ENCODE results near the gene ATP8A2.
A peak's percentile ranks its signal among the peaks of the same experiment; 100 is the strongest.

Gene ATP8A2

GRCh38 chr13:25727810-25728209 is 356.0 kb downstream of the ATP8A2 start:
- peaks cover 5% of the 10 kb centered on the region for H3K4me1 ChIP-seq (ENCODE audit: insufficient read depth, poor library complexity, severe bottlenecking)
- H3K9me3 ChIP-seq (ENCODE audit: severe bottlenecking): no peaks in the 10 kb centered on the region
- no peak overlapping the region for H3K27ac ChIP-seq (ENCODE audit: poor library complexity, severe bottlenecking)
- TF ChIP-seq CTCF (IDR thresholded peaks at IDR 0.05; ENCODE audit: poor library complexity, severe bottlenecking): no peak
- no peak for DNase-seq (ENCODE audit: low spot score)
- H3K36me3 ChIP-seq (ENCODE audit: low read depth): no peaks in the 10 kb centered on the region
- no peak for ATAC-seq (ENCODE audit: low read depth)
- H3K27me3 ChIP-seq (ENCODE audit: insufficient read depth, poor library complexity, severe bottlenecking): no peaks in the 10 kb centered on the region
- H3K4me3 ChIP-seq (ENCODE audit: severe bottlenecking): no peak overlapping the region

GRCh38 chr13:25729201-25729600 is 357.4 kb downstream of the ATP8A2 start:
- Histone ChIP-seq H3K27ac (ENCODE audit: poor library complexity, severe bottlenecking) (no peak overlapping the region), H3K27me3 (ENCODE audit: insufficient read depth, poor library complexity, severe bottlenecking) (no peaks in the 10 kb centered on the region), H3K36me3 (ENCODE audit: low read depth) (no peaks in the 10 kb centered on the region), H3K9me3 (ENCODE audit: severe bottlenecking) (no peaks in the 10 kb centered on the region), H3K4me1 (ENCODE audit: insufficient read depth, poor library complexity, severe bottlenecking) (peaks cover 16% of the 10 kb centered on the region), H3K4me3 (ENCODE audit: severe bottlenecking) (no peak overlapping the region)
- ATAC-seq (ENCODE audit: low read depth) (no peak), DNase-seq (ENCODE audit: low spot score) (no peak)
- TF ChIP-seq CTCF (IDR thresholded peaks at IDR 0.05; ENCODE audit: poor library complexity, severe bottlenecking): no peak

GRCh38 chr13:25731037-25731436 is 359.3 kb downstream of the ATP8A2 start:
- no peak for ATAC-seq (ENCODE audit: low read depth)
- Histone ChIP-seq H3K4me3 (ENCODE audit: severe bottlenecking) (no peak overlapping the region), H3K27me3 (ENCODE audit: insufficient read depth, poor library complexity, severe bottlenecking) (no peaks in the 10 kb centered on the region), H3K36me3 (ENCODE audit: low read depth) (no peaks in the 10 kb centered on the region), H3K4me1 (ENCODE audit: insufficient read depth, poor library complexity, severe bottlenecking) (peaks cover 16% of the 10 kb centered on the region), H3K9me3 (ENCODE audit: severe bottlenecking) (no peaks in the 10 kb centered on the region), H3K27ac (ENCODE audit: poor library complexity, severe bottlenecking) (no peak overlapping the region)
- DNase-seq (ENCODE audit: low spot score): no peak
- no peak for TF ChIP-seq CTCF (IDR thresholded peaks at IDR 0.05; ENCODE audit: poor library complexity, severe bottlenecking)

- Histone ChIP-seq H3K4me3 (ENCODE audit: severe bottlenecking) (no peak overlapping the region), H3K4me1 (ENCODE audit: insufficient read depth, poor library complexity, severe bottlenecking) (peaks cover 16% of the 10 kb centered on the region), H3K9me3 (ENCODE audit: severe bottlenecking) (no peaks in the 10 kb centered on the region), H3K27ac (ENCODE audit: poor library complexity, severe bottlenecking) (no peak overlapping the region), H3K27me3 (ENCODE audit: insufficient read depth, poor library complexity, severe bottlenecking) (no peaks in the 10 kb centered on the region), H3K36me3 (ENCODE audit: low read depth) (no peaks in the 10 kb centered on the region)
- DNase-seq (ENCODE audit: low spot score) (no peak), ATAC-seq (ENCODE audit: low read depth) (no peak)
- no peak for TF ChIP-seq CTCF (IDR thresholded peaks at IDR 0.05; ENCODE audit: poor library complexity, severe bottlenecking)
These were observed 359.8 kb downstream of the ATP8A2 start for GRCh38 chr13:25731536-25731935.

GRCh38 chr13:25732111-25732865 is 360.5 kb downstream of the ATP8A2 start:
- Histone ChIP-seq H3K9me3 (ENCODE audit: severe bottlenecking) (no peaks in the 10 kb centered on the region), H3K4me1 (ENCODE audit: insufficient read depth, poor library complexity, severe bottlenecking) (peaks cover 16% of the 10 kb centered on the region), H3K4me3 (ENCODE audit: severe bottlenecking) (no peak overlapping the region), H3K27me3 (ENCODE audit: insufficient read depth, poor library complexity, severe bottlenecking) (no peaks in the 10 kb centered on the region), H3K36me3 (ENCODE audit: low read depth) (no peaks in the 10 kb centered on the region), H3K27ac (ENCODE audit: poor library complexity, severe bottlenecking) (peak overlapping the region; percentile 42)
- ATAC-seq (ENCODE audit: low read depth) (no peak), DNase-seq (ENCODE audit: low spot score) (no peak)
- no peak for TF ChIP-seq CTCF (IDR thresholded peaks at IDR 0.05; ENCODE audit: poor library complexity, severe bottlenecking)

All from RWPE2 (cell line).